ENCODE measurements around the gene USP3.
"Not testable (repeated sequence)": the region's sequence is repeated elsewhere in the genome, so short reads cannot be mapped to it uniquely, and the experiment has no call there.

Gene USP3

GRCh38 chr15:63615935-63616334 is 111.5 kb downstream of the USP3 start:
- H3K9ac ChIP-seq (ENCODE audit: low read length) = no peak overlapping the region
- H4K20me1 ChIP-seq (ENCODE audit: low read depth, low read length) = no peaks in the 10 kb centered on the region
- no peaks in the 10 kb centered on the region for H3K9me3 ChIP-seq (ENCODE audit: insufficient read depth, low read length)
- H3K9me2 ChIP-seq (replicated peaks; ENCODE audit: insufficient read depth, low read length) = no peaks in the 10 kb centered on the region
- no peak overlapping the region for H2AFZ ChIP-seq (ENCODE audit: low read depth, low read length, severe bottlenecking)
- no peak overlapping the region for H3K4me2 ChIP-seq (ENCODE audit: low read depth, low read length, poor library complexity, severe bottlenecking)
- no peaks in the 10 kb centered on the region for H3F3A ChIP-seq (ENCODE audit: insufficient read depth)
- H3K4me3 ChIP-seq (ENCODE audit: insufficient read depth, low read length, poor library complexity, severe bottlenecking) = no peak overlapping the region
- H3K27me3 ChIP-seq (ENCODE audit: low read length) = no peaks in the 10 kb centered on the region
- no peaks in the 10 kb centered on the region for H3K79me2 ChIP-seq (ENCODE audit: insufficient read depth, low read length)
- no peaks in the 10 kb centered on the region for H3K36me3 ChIP-seq (ENCODE audit: low read length)
- H3K27ac ChIP-seq (ENCODE audit: low read depth, low read length) = no peak overlapping the region
- TF ChIP-seq CTCF (IDR thresholded peaks at IDR 0.05; ENCODE audit: insufficient read depth, low read length, poor library complexity, severe bottlenecking) (no peak), EZH2phosphoT487 (conservative IDR thresholded peaks at IDR 0.05; ENCODE audit: low read length) (no peak)

- not testable (repeated sequence) for H2AFZ ChIP-seq (ENCODE audit: low read depth, low read length, severe bottlenecking); H3K9ac ChIP-seq (ENCODE audit: low read length); H3K79me2 ChIP-seq (ENCODE audit: insufficient read depth, low read length); H3K9me3 ChIP-seq (ENCODE audit: insufficient read depth, low read length); H3K4me2 ChIP-seq (ENCODE audit: low read depth, low read length, poor library complexity, severe bottlenecking); H3K4me3 ChIP-seq (ENCODE audit: insufficient read depth, low read length, poor library complexity, severe bottlenecking); H3K9me2 ChIP-seq (replicated peaks; ENCODE audit: insufficient read depth, low read length); H3F3A ChIP-seq (ENCODE audit: insufficient read depth); H3K27me3 ChIP-seq (ENCODE audit: low read length); H3K27ac ChIP-seq (ENCODE audit: low read depth, low read length); H3K36me3 ChIP-seq (ENCODE audit: low read length); H4K20me1 ChIP-seq (ENCODE audit: low read depth, low read length)
Measured at GRCh38 chr15:63617147-63617546, 112.8 kb downstream of the USP3 start.

- not testable (repeated sequence) for H3K27ac ChIP-seq (ENCODE audit: low read depth, low read length); H3K9me3 ChIP-seq (ENCODE audit: insufficient read depth, low read length); H4K20me1 ChIP-seq (ENCODE audit: low read depth, low read length); H3K4me3 ChIP-seq (ENCODE audit: insufficient read depth, low read length, poor library complexity, severe bottlenecking); H3K9me2 ChIP-seq (replicated peaks; ENCODE audit: insufficient read depth, low read length); H3K36me3 ChIP-seq (ENCODE audit: low read length); H3K4me2 ChIP-seq (ENCODE audit: low read depth, low read length, poor library complexity, severe bottlenecking); H2AFZ ChIP-seq (ENCODE audit: low read depth, low read length, severe bottlenecking); H3K79me2 ChIP-seq (ENCODE audit: insufficient read depth, low read length); H3K9ac ChIP-seq (ENCODE audit: low read length); H3K27me3 ChIP-seq (ENCODE audit: low read length); H3F3A ChIP-seq (ENCODE audit: insufficient read depth)
Measured at GRCh38 chr15:63617627-63618026, 113.2 kb downstream of the USP3 start.

GRCh38 chr15:63620760-63621159 is 116.4 kb downstream of the USP3 start:
- not testable (repeated sequence) for H3K27ac ChIP-seq (ENCODE audit: low read depth, low read length); H3K79me2 ChIP-seq (ENCODE audit: insufficient read depth, low read length); H3K27me3 ChIP-seq (ENCODE audit: low read length); H3K9ac ChIP-seq (ENCODE audit: low read length); H2AFZ ChIP-seq (ENCODE audit: low read depth, low read length, severe bottlenecking); H3K9me2 ChIP-seq (replicated peaks; ENCODE audit: insufficient read depth, low read length); H4K20me1 ChIP-seq (ENCODE audit: low read depth, low read length); H3F3A ChIP-seq (ENCODE audit: insufficient read depth); H3K4me3 ChIP-seq (ENCODE audit: insufficient read depth, low read length, poor library complexity, severe bottlenecking); H3K4me2 ChIP-seq (ENCODE audit: low read depth, low read length, poor library complexity, severe bottlenecking); H3K9me3 ChIP-seq (ENCODE audit: insufficient read depth, low read length)
- H3K36me3 ChIP-seq (ENCODE audit: low read length) = peaks cover 13% of the 10 kb centered on the region

- H3K4me2 ChIP-seq (ENCODE audit: low read depth, low read length, poor library complexity, severe bottlenecking) = no peak overlapping the region
- no peaks in the 10 kb centered on the region for H3K27me3 ChIP-seq (ENCODE audit: low read length)
- no peaks in the 10 kb centered on the region for H3F3A ChIP-seq (ENCODE audit: insufficient read depth)
- peaks cover 19% of the 10 kb centered on the region for H3K36me3 ChIP-seq (ENCODE audit: low read length)
- no peaks in the 10 kb centered on the region for H3K79me2 ChIP-seq (ENCODE audit: insufficient read depth, low read length)
- no peak overlapping the region for H2AFZ ChIP-seq (ENCODE audit: low read depth, low read length, severe bottlenecking)
- H4K20me1 ChIP-seq (ENCODE audit: low read depth, low read length) = no peaks in the 10 kb centered on the region
- H3K9me2 ChIP-seq (replicated peaks; ENCODE audit: insufficient read depth, low read length) = no peaks in the 10 kb centered on the region
- TF ChIP-seq CTCF (IDR thresholded peaks at IDR 0.05; ENCODE audit: insufficient read depth, low read length, poor library complexity, severe bottlenecking) = no peak
- no peak for TF ChIP-seq EZH2phosphoT487 (conservative IDR thresholded peaks at IDR 0.05; ENCODE audit: low read length)
- no peaks in the 10 kb centered on the region for H3K9me3 ChIP-seq (ENCODE audit: insufficient read depth, low read length)
- H3K9ac ChIP-seq (ENCODE audit: low read length) = no peak overlapping the region
- no peak overlapping the region for H3K4me3 ChIP-seq (ENCODE audit: insufficient read depth, low read length, poor library complexity, severe bottlenecking)
- H3K27ac ChIP-seq (ENCODE audit: low read depth, low read length) = no peak overlapping the region
Measured at GRCh38 chr15:63623232-63623969, 119.0 kb downstream of the USP3 start.
